ENCODE measurements around the gene TIMP2.

TIMP2 gene

GRCh38 chr17:78819402-78819801 is 105.8 kb downstream of the TIMP2 start:
- H3K9me3 ChIP-seq (ENCODE audit: control insufficient read depth, insufficient read depth, low read depth, low read length): no peaks in the 10 kb centered on the region
- no peak overlapping the region for H3K27ac ChIP-seq (ENCODE audit: low read depth, low read length)
- no peaks in the 10 kb centered on the region for H3K4me1 ChIP-seq (ENCODE audit: control insufficient read depth, insufficient read depth, low read length)
- peaks cover 96% of the 10 kb centered on the region for H3K36me3 ChIP-seq (ENCODE audit: control insufficient read depth, insufficient read depth, low read length)
- no peaks in the 10 kb centered on the region for H3K27me3 ChIP-seq (ENCODE audit: control insufficient read depth, insufficient read depth, low read length)
- no peak overlapping the region for H3K4me3 ChIP-seq (ENCODE audit: low read depth, low read length)
- H3K9ac ChIP-seq (ENCODE audit: low read length): no peak overlapping the region

- H3K36me3 ChIP-seq (ENCODE audit: control insufficient read depth, insufficient read depth, low read length): peaks cover 96% of the 10 kb centered on the region
- no peaks in the 10 kb centered on the region for H3K4me1 ChIP-seq (ENCODE audit: control insufficient read depth, insufficient read depth, low read length)
- no peaks in the 10 kb centered on the region for H3K27me3 ChIP-seq (ENCODE audit: control insufficient read depth, insufficient read depth, low read length)
- no peak overlapping the region for H3K9ac ChIP-seq (ENCODE audit: low read length)
- H3K9me3 ChIP-seq (ENCODE audit: control insufficient read depth, insufficient read depth, low read depth, low read length): no peaks in the 10 kb centered on the region
- H3K4me3 ChIP-seq (ENCODE audit: low read depth, low read length): no peak overlapping the region
- H3K27ac ChIP-seq (ENCODE audit: low read depth, low read length): no peak overlapping the region
Observed at GRCh38 chr17:78818932-78819331, 106.3 kb downstream of the TIMP2 start.

GRCh38 chr17:78818152-78818846 is 106.9 kb downstream of the TIMP2 start:
- H3K4me3 ChIP-seq (ENCODE audit: low read depth, low read length): no peak overlapping the region
- no peak overlapping the region for H3K27ac ChIP-seq (ENCODE audit: low read depth, low read length)
- peaks cover 96% of the 10 kb centered on the region for H3K36me3 ChIP-seq (ENCODE audit: control insufficient read depth, insufficient read depth, low read length)
- no peaks in the 10 kb centered on the region for H3K4me1 ChIP-seq (ENCODE audit: control insufficient read depth, insufficient read depth, low read length)
- no peak overlapping the region for H3K9ac ChIP-seq (ENCODE audit: low read length)
- no peaks in the 10 kb centered on the region for H3K27me3 ChIP-seq (ENCODE audit: control insufficient read depth, insufficient read depth, low read length)
- no peaks in the 10 kb centered on the region for H3K9me3 ChIP-seq (ENCODE audit: control insufficient read depth, insufficient read depth, low read depth, low read length)

- no peak overlapping the region for H3K9ac ChIP-seq (ENCODE audit: low read length)
- no peaks in the 10 kb centered on the region for H3K9me3 ChIP-seq (ENCODE audit: control insufficient read depth, insufficient read depth, low read depth, low read length)
- no peaks in the 10 kb centered on the region for H3K27me3 ChIP-seq (ENCODE audit: control insufficient read depth, insufficient read depth, low read length)
- no peaks in the 10 kb centered on the region for H3K4me1 ChIP-seq (ENCODE audit: control insufficient read depth, insufficient read depth, low read length)
- no peak overlapping the region for H3K4me3 ChIP-seq (ENCODE audit: low read depth, low read length)
- H3K36me3 ChIP-seq (ENCODE audit: control insufficient read depth, insufficient read depth, low read length): peaks cover 95% of the 10 kb centered on the region
- no peak overlapping the region for H3K27ac ChIP-seq (ENCODE audit: low read depth, low read length)
Observed at GRCh38 chr17:78817123-78817522, 108.1 kb downstream of the TIMP2 start.

- Histone ChIP-seq H3K9me3 (ENCODE audit: control insufficient read depth, insufficient read depth, low read depth, low read length) (no peaks in the 10 kb centered on the region), H3K36me3 (ENCODE audit: control insufficient read depth, insufficient read depth, low read length) (peaks cover 97% of the 10 kb centered on the region), H3K9ac (ENCODE audit: low read length) (no peak overlapping the region), H3K27me3 (ENCODE audit: control insufficient read depth, insufficient read depth, low read length) (no peaks in the 10 kb centered on the region), H3K4me3 (ENCODE audit: low read depth, low read length) (no peak overlapping the region), H3K27ac (ENCODE audit: low read depth, low read length) (no peak overlapping the region), H3K4me1 (ENCODE audit: control insufficient read depth, insufficient read depth, low read length) (no peaks in the 10 kb centered on the region)
Observed at GRCh38 chr17:78815696-78816095, 109.5 kb downstream of the TIMP2 start.

- Histone ChIP-seq H3K9ac (ENCODE audit: low read length) (no peak overlapping the region), H3K4me3 (ENCODE audit: low read depth, low read length) (no peak overlapping the region), H3K9me3 (ENCODE audit: control insufficient read depth, insufficient read depth, low read depth, low read length) (no peaks in the 10 kb centered on the region), H3K36me3 (ENCODE audit: control insufficient read depth, insufficient read depth, low read length) (peaks cover 97% of the 10 kb centered on the region), H3K4me1 (ENCODE audit: control insufficient read depth, insufficient read depth, low read length) (no peaks in the 10 kb centered on the region), H3K27me3 (ENCODE audit: control insufficient read depth, insufficient read depth, low read length) (no peaks in the 10 kb centered on the region), H3K27ac (ENCODE audit: low read depth, low read length) (no peak overlapping the region)
Observed at GRCh38 chr17:78812855-78813254, 112.3 kb downstream of the TIMP2 start.

- Histone ChIP-seq H3K27ac (ENCODE audit: low read depth, low read length) (no peak overlapping the region), H3K36me3 (ENCODE audit: control insufficient read depth, insufficient read depth, low read length) (peaks cover 93% of the 10 kb centered on the region), H3K4me1 (ENCODE audit: control insufficient read depth, insufficient read depth, low read length) (no peaks in the 10 kb centered on the region), H3K9me3 (ENCODE audit: control insufficient read depth, insufficient read depth, low read depth, low read length) (no peaks in the 10 kb centered on the region), H3K27me3 (ENCODE audit: control insufficient read depth, insufficient read depth, low read length) (no peaks in the 10 kb centered on the region), H3K9ac (ENCODE audit: low read length) (no peak overlapping the region), H3K4me3 (ENCODE audit: low read depth, low read length) (no peak overlapping the region)
Observed at GRCh38 chr17:78808163-78808562, 117.0 kb downstream of the TIMP2 start.

- H3K9ac ChIP-seq (ENCODE audit: low read length): no peak overlapping the region
- H3K9me3 ChIP-seq (ENCODE audit: control insufficient read depth, insufficient read depth, low read depth, low read length): no peaks in the 10 kb centered on the region
- no peaks in the 10 kb centered on the region for H3K27me3 ChIP-seq (ENCODE audit: control insufficient read depth, insufficient read depth, low read length)
- H3K36me3 ChIP-seq (ENCODE audit: control insufficient read depth, insufficient read depth, low read length): peaks cover 92% of the 10 kb centered on the region
- no peak overlapping the region for H3K27ac ChIP-seq (ENCODE audit: low read depth, low read length)
- no peak overlapping the region for H3K4me3 ChIP-seq (ENCODE audit: low read depth, low read length)
- no peaks in the 10 kb centered on the region for H3K4me1 ChIP-seq (ENCODE audit: control insufficient read depth, insufficient read depth, low read length)
Observed at GRCh38 chr17:78806451-78806850, 118.7 kb downstream of the TIMP2 start.

- Histone ChIP-seq H3K36me3 (ENCODE audit: control insufficient read depth, insufficient read depth, low read length) (peaks cover 90% of the 10 kb centered on the region), H3K27me3 (ENCODE audit: control insufficient read depth, insufficient read depth, low read length) (no peaks in the 10 kb centered on the region), H3K4me1 (ENCODE audit: control insufficient read depth, insufficient read depth, low read length) (no peaks in the 10 kb centered on the region), H3K9ac (ENCODE audit: low read length) (no peak overlapping the region), H3K9me3 (ENCODE audit: control insufficient read depth, insufficient read depth, low read depth, low read length) (no peaks in the 10 kb centered on the region), H3K27ac (ENCODE audit: low read depth, low read length) (no peak overlapping the region), H3K4me3 (ENCODE audit: low read depth, low read length) (no peak overlapping the region)
Observed at GRCh38 chr17:78805301-78805700, 119.9 kb downstream of the TIMP2 start.

- H3K36me3 ChIP-seq (ENCODE audit: control insufficient read depth, insufficient read depth, low read length): peaks cover 90% of the 10 kb centered on the region
- H3K9ac ChIP-seq (ENCODE audit: low read length): no peak overlapping the region
- H3K27ac ChIP-seq (ENCODE audit: low read depth, low read length): no peak overlapping the region
- no peaks in the 10 kb centered on the region for H3K4me1 ChIP-seq (ENCODE audit: control insufficient read depth, insufficient read depth, low read length)
- H3K27me3 ChIP-seq (ENCODE audit: control insufficient read depth, insufficient read depth, low read length): no peaks in the 10 kb centered on the region
- H3K4me3 ChIP-seq (ENCODE audit: low read depth, low read length): no peak overlapping the region
- no peaks in the 10 kb centered on the region for H3K9me3 ChIP-seq (ENCODE audit: control insufficient read depth, insufficient read depth, low read depth, low read length)
Observed at GRCh38 chr17:78804777-78805176, 120.4 kb downstream of the TIMP2 start.

- H3K27ac ChIP-seq (ENCODE audit: low read depth, low read length): no peak overlapping the region
Observed at GRCh38 chr17:78803186-78803845, 121.9 kb downstream of the TIMP2 start.

More at GRCh38 chr17:78803186-78803845, 121.9 kb downstream of the TIMP2 start:
- Histone ChIP-seq H3K9me3 (ENCODE audit: control insufficient read depth, insufficient read depth, low read depth, low read length) (no peaks in the 10 kb centered on the region), H3K9ac (ENCODE audit: low read length) (no peak overlapping the region), H3K4me3 (ENCODE audit: low read depth, low read length) (no peak overlapping the region), H3K4me1 (ENCODE audit: control insufficient read depth, insufficient read depth, low read length) (no peaks in the 10 kb centered on the region), H3K27me3 (ENCODE audit: control insufficient read depth, insufficient read depth, low read length) (no peaks in the 10 kb centered on the region), H3K36me3 (ENCODE audit: control insufficient read depth, insufficient read depth, low read length) (peaks cover 89% of the 10 kb centered on the region)
